Mesendoderm (in vitro differentiated cells): ENCODE data around the gene SEMA3F.

Source experiments
- DNase-seq: peaks from one replicate; pipeline ENCODE4 v3.0.0; 2013
- H2AK5ac ChIP-seq: 2 replicates; pipeline ENCODE4 v1.6.1; 2013; ENCODE audit warnings: low read length, inconsistent platforms
- H2BK120ac ChIP-seq: 2 replicates; pipeline ENCODE4 v1.6.1; 2013; ENCODE audit warnings: low read depth, mild to moderate bottlenecking, low read length, moderate library complexity, mixed read lengths
- H2BK15ac ChIP-seq: replicated peaks from 2 replicates; pipeline ENCODE4 v1.6.1; 2013; ENCODE audit warnings: low read depth, mild to moderate bottlenecking, moderate library complexity
- H2BK5ac ChIP-seq: 2 replicates; pipeline ENCODE4 v1.6.1; 2013; ENCODE audit warnings: low read length, inconsistent platforms
- H3K18ac ChIP-seq: 2 replicates; pipeline ENCODE4 v1.6.1; 2013; ENCODE audit warnings: mild to moderate bottlenecking, low read length, mixed read lengths
- H3K23ac ChIP-seq: one replicate; pipeline ENCODE4 v1.6.1; 2013; ENCODE audit warnings: low read length
- H3K27ac ChIP-seq: 2 replicates; pipeline ENCODE4 v1.5.1; 2013; ENCODE audit warnings: low read depth, mild to moderate bottlenecking, inconsistent platforms, low read length, moderate library complexity
- H3K27me3 ChIP-seq: 2 replicates; pipeline ENCODE4 v1.6.1; 2013; ENCODE audit warnings: low read length, control low read depth, mild to moderate bottlenecking, inconsistent platforms; ENCODE audit not compliant: insufficient read depth, poor library complexity
- H3K36me3 ChIP-seq: 2 replicates; pipeline ENCODE4 v1.6.1; 2013; ENCODE audit warnings: low read length, inconsistent platforms; ENCODE audit not compliant: control insufficient read depth, insufficient read depth
- H3K4ac ChIP-seq: one replicate; pipeline ENCODE4 v1.6.1; 2013; ENCODE audit warnings: low read depth, mild to moderate bottlenecking, low read length, moderate library complexity
- H3K4me1 ChIP-seq: 2 replicates; pipeline ENCODE4 v1.6.1; 2013; ENCODE audit warnings: low read depth, low read length, inconsistent platforms; ENCODE audit not compliant: control insufficient read depth
- H3K4me2 ChIP-seq: 2 replicates; pipeline ENCODE4 v1.6.1; 2013; ENCODE audit warnings: low read length
- H3K4me3 ChIP-seq: 2 replicates; pipeline ENCODE4 v1.5.1; 2013; ENCODE audit warnings: mild to moderate bottlenecking, low read length
- H3K56ac ChIP-seq: one replicate; pipeline ENCODE4 v1.6.1; 2013; ENCODE audit warnings: low read length
- H3K79me1 ChIP-seq: 2 replicates; pipeline ENCODE4 v1.6.1; 2013; ENCODE audit warnings: low read length, inconsistent platforms
- H3K79me2 ChIP-seq: 2 replicates; pipeline ENCODE4 v1.6.1; 2013; ENCODE audit warnings: mild to moderate bottlenecking, low read length; ENCODE audit not compliant: control insufficient read depth, insufficient read depth
- H3K9ac ChIP-seq: 2 replicates; pipeline ENCODE4 v1.6.1; 2013; ENCODE audit warnings: low read length, inconsistent platforms
- H4K5ac ChIP-seq: one replicate; pipeline ENCODE4 v1.6.1; 2013; ENCODE audit warnings: low read length
- H4K8ac ChIP-seq: one replicate; pipeline ENCODE4 v1.6.1; 2013; ENCODE audit warnings: low read depth, mild to moderate bottlenecking, control low read depth, low read length, moderate library complexity
- WGBS: extraction: QIAGEN DNeasy Blood & Tissue Kit; methylation state at CpG from one replicate; pipeline ENCODE4 v1.1.7; 2013; ENCODE audit warnings: low lambda C conversion rate, missing lambda C conversion rate; ENCODE audit not compliant: insufficient coverage; ENCODE audit errors: extremely low coverage; 5-methylcytosine and 5-hydroxymethylcytosine counted together

Gene SEMA3F

GRCh38 chr3:50150863-50151686 is 4.0 kb upstream of the SEMA3F start:
- no CpG with 5 or more reads among the region's 18 CpGs for WGBS
- H3K9ac ChIP-seq: peak overlapping the region; percentile 54
- no peak overlapping the region for H2AK5ac ChIP-seq
- no peak overlapping the region for H3K4me2 ChIP-seq
- H3K4me1 ChIP-seq: peaks cover 13% of the 10 kb centered on the region
- peaks cover 7% of the 10 kb centered on the region for H3K79me2 ChIP-seq
- H4K5ac ChIP-seq: no peak overlapping the region
- no peak overlapping the region for H3K4me3 ChIP-seq
- no peak overlapping the region for H2BK120ac ChIP-seq
- H3K36me3 ChIP-seq: no peaks in the 10 kb centered on the region
- no peak overlapping the region for H4K8ac ChIP-seq
- H3K4ac ChIP-seq: no peak overlapping the region
- peak; percentile 82 for DNase-seq
- H2BK5ac ChIP-seq: peak overlapping the region; percentile 89
- no peak overlapping the region for H3K23ac ChIP-seq
- no peak overlapping the region for H2BK15ac ChIP-seq
- no peaks in the 10 kb centered on the region for H3K79me1 ChIP-seq
- H3K27me3 ChIP-seq: no peaks in the 10 kb centered on the region
- peak overlapping the region; percentile 0 for H3K27ac ChIP-seq
- H3K56ac ChIP-seq: peak overlapping the region; percentile 51
- peak overlapping the region; percentile 20 for H3K18ac ChIP-seq

DNA sequence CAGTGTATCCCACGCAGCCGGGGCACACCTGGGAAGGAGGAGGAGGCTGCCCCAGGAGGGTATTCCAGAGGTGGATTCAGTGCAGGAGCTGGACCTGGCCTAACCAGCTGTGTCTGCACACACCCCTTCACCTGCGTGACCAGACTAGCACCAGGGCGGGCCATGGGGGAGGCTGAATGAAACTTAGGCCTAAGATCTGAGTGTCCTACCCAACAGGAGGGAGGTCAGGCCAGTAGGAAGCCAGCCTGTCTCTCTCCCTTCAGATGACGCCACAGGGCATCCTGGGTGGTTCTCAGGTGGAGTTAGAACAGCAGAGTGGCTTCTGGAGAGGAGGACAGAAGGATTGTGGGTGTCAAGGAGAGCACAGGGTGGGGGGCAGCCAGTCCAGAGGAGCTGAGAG is 3.4 kb upstream of the SEMA3F start:
- Histone ChIP-seq H2BK120ac (no peak overlapping the region), H3K4me2 (no peak overlapping the region), H4K5ac (no peak overlapping the region), H3K27ac (no peak overlapping the region), H3K79me1 (no peaks in the 10 kb centered on the region), H3K56ac (peak overlapping the region; percentile 51), H4K8ac (no peak overlapping the region), H3K79me2 (peaks cover 12% of the 10 kb centered on the region), H3K36me3 (no peaks in the 10 kb centered on the region), H3K18ac (no peak overlapping the region), H3K27me3 (no peaks in the 10 kb centered on the region), H2AK5ac (no peak overlapping the region), H3K9ac (no peak overlapping the region), H3K4ac (no peak overlapping the region), H3K23ac (no peak overlapping the region), H3K4me3 (no peak overlapping the region), H2BK15ac (no peak overlapping the region), H2BK5ac (no peak overlapping the region), H3K4me1 (peaks cover 12% of the 10 kb centered on the region)
- DNase-seq: no peak
- no CpG with 5 or more reads among the region's 5 CpGs for whole genome bisulfite sequencing

- Histone ChIP-seq H3K27ac (no peak overlapping the region), H3K4ac (no peak overlapping the region), H3K23ac (no peak overlapping the region), H3K79me1 (peaks cover 10% of the 10 kb centered on the region), H2BK120ac (no peak overlapping the region), H3K9ac (peak overlapping the region; percentile 20), H2BK5ac (no peak overlapping the region), H3K27me3 (no peaks in the 10 kb centered on the region), H2BK15ac (no peak overlapping the region), H3K36me3 (no peaks in the 10 kb centered on the region), H2AK5ac (no peak overlapping the region), H4K8ac (no peak overlapping the region), H3K18ac (no peak overlapping the region), H4K5ac (no peak overlapping the region), H3K4me3 (no peak overlapping the region), H3K4me2 (no peak overlapping the region), H3K79me2 (peaks cover 25% of the 10 kb centered on the region), H3K56ac (peak overlapping the region; percentile 25), H3K4me1 (peaks cover 22% of the 10 kb centered on the region)
- DNase-seq: no peak
- no CpG with 5 or more reads among the region's 9 CpGs for WGBS
Measured at GRCh38 chr3:50153782-50154475, 1.2 kb upstream of the SEMA3F start.

- peaks cover 25% of the 10 kb centered on the region for H3K79me2 ChIP-seq
- H3K79me1 ChIP-seq: peaks cover 11% of the 10 kb centered on the region
- no peak overlapping the region for H3K4ac ChIP-seq
- no peaks in the 10 kb centered on the region for H3K36me3 ChIP-seq
- H2BK5ac ChIP-seq: no peak overlapping the region
- no peak overlapping the region for H2BK120ac ChIP-seq
- H3K4me1 ChIP-seq: peaks cover 25% of the 10 kb centered on the region
- no peak overlapping the region for H3K23ac ChIP-seq
- H2AK5ac ChIP-seq: no peak overlapping the region
- H4K8ac ChIP-seq: no peak overlapping the region
- DNase-seq: no peak
- no peak overlapping the region for H3K18ac ChIP-seq
- no peaks in the 10 kb centered on the region for H3K27me3 ChIP-seq
- H4K5ac ChIP-seq: no peak overlapping the region
- H2BK15ac ChIP-seq: no peak overlapping the region
- H3K56ac ChIP-seq: peak overlapping the region; percentile 25
- no peak overlapping the region for H3K4me3 ChIP-seq
- peak overlapping the region; percentile 55 for H3K4me2 ChIP-seq
- H3K9ac ChIP-seq: peak overlapping the region; percentile 20
- no CpG with 5 or more reads among the region's 34 CpGs for WGBS
- no peak overlapping the region for H3K27ac ChIP-seq
Measured at GRCh38 chr3:50154476-50154839, 666 bp upstream of the SEMA3F start.

DNA sequence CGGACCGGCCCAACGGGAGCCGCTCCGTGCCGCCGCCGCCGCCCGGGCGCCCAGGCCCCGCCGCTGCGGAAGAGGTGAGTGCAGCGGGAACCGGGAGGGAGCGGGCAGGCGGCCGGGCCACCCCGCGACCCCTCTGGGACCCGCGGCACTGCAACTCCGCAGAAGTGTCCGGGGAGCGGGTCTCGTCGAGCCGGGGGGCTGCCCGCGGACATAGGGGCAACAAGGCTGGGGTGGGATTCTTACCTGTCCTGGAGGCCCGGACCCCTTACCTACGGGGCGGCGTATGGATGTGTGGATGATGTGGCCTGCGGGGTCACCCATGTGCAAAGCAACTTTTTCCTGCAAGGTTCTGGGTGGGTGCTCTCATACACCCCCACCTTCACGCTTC is 361 bp downstream of the SEMA3F start:
- H3K79me2 ChIP-seq: peaks cover 25% of the 10 kb centered on the region

More for the DNA sequence above, 361 bp downstream of the SEMA3F start:
- Histone ChIP-seq H4K8ac (no peak overlapping the region), H3K79me1 (peaks cover 11% of the 10 kb centered on the region), H3K27me3 (no peaks in the 10 kb centered on the region), H3K18ac (peak overlapping the region; percentile 60), H3K4me1 (peaks cover 22% of the 10 kb centered on the region), H3K4me2 (peak overlapping the region; percentile 59), H2AK5ac (no peak overlapping the region), H3K4ac (peak overlapping the region; percentile 50), H2BK15ac (no peak overlapping the region), H3K56ac (peak overlapping the region; percentile 97), H3K23ac (peak overlapping the region; percentile 30), H4K5ac (no peak overlapping the region), H3K4me3 (peak overlapping the region; percentile 88), H3K9ac (peak overlapping the region; percentile 94), H3K36me3 (no peaks in the 10 kb centered on the region), H3K27ac (no peak overlapping the region), H2BK120ac (no peak overlapping the region), H2BK5ac (no peak overlapping the region)
- DNase-seq: no peak
- WGBS: no CpG with 5 or more reads among the region's 37 CpGs
